NCI-H2171 treated with DMSO at 0.1 percent for 48 hours (cell line): ENCODE data around the gene ARHGEF28.

Experiments
- DNase-seq: peaks from one replicate; lab custom pipeline; 2025; lab: John Stamatoyannopoulos, UW

ARHGEF28 gene

GRCh38 chr5:73777192-73777591, 151.2 kb downstream of the ARHGEF28 start:
- no peak for DNase-seq

- DNase-seq: no peak
Observed at GRCh38 chr5:73780302-73781080, 154.5 kb downstream of the ARHGEF28 start.

- DNase-seq: no peak
Observed at GRCh38 chr5:73781107-73781768, 155.2 kb downstream of the ARHGEF28 start.

GRCh38 chr5:73783828-73784227, 157.8 kb downstream of the ARHGEF28 start:
- peak; percentile 12 for DNase-seq

- DNase-seq: peak; percentile 6
Observed at GRCh38 chr5:73786043-73786831, 160.2 kb downstream of the ARHGEF28 start.

- no peak for DNase-seq
Observed at GRCh38 chr5:73789851-73790281, 163.9 kb downstream of the ARHGEF28 start.

GRCh38 chr5:73791389-73791788, 165.4 kb downstream of the ARHGEF28 start:
- no peak for DNase-seq

- DNase-seq: peak; percentile 37
Observed at GRCh38 chr5:73792687-73793320, 166.8 kb downstream of the ARHGEF28 start.

- DNase-seq: no peak
Observed at GRCh38 chr5:73793911-73794310, 167.9 kb downstream of the ARHGEF28 start.

GRCh38 chr5:73796164-73797131, 170.5 kb downstream of the ARHGEF28 start:
- DNase-seq: no peak

GRCh38 chr5:73797132-73797510, 171.1 kb downstream of the ARHGEF28 start:
- DNase-seq: no peak

GRCh38 chr5:73799401-73799972, 173.5 kb downstream of the ARHGEF28 start:
- no peak for DNase-seq

- DNase-seq: no peak
Observed at GRCh38 chr5:73801686-73802085, 175.7 kb downstream of the ARHGEF28 start.

- DNase-seq: no peak
Observed at GRCh38 chr5:73805449-73805848, 179.5 kb downstream of the ARHGEF28 start.

GRCh38 chr5:73808911-73809310, 182.9 kb downstream of the ARHGEF28 start:
- DNase-seq: no peak

GRCh38 chr5:73810429-73810828, 184.4 kb downstream of the ARHGEF28 start:
- DNase-seq: no peak

GRCh38 chr5:73812457-73812856, 186.5 kb downstream of the ARHGEF28 start:
- no peak for DNase-seq

GRCh38 chr5:73812962-73813588, 187.1 kb downstream of the ARHGEF28 start:
- DNase-seq: no peak

- no peak for DNase-seq
Observed at GRCh38 chr5:73814233-73814846, 188.3 kb downstream of the ARHGEF28 start.

- no peak for DNase-seq
Observed at GRCh38 chr5:73815631-73816030, 189.6 kb downstream of the ARHGEF28 start.
